Fibroblast of lung (primary cell): ENCODE results near the gene PXDC1.

ENCODE experiments used
- EZH2 ChIP-seq: IDR thresholded peaks from 2 replicates; pipeline ENCODE4 v1.5.1; 2012; ENCODE audit warnings: low read length, control low read depth, mild to moderate bottlenecking; ENCODE audit errors: missing control alignments
- TF ChIP-seq, protein P1 (sequence below), 2 donors: IDR thresholded peaks in 1 of 2; conservative IDR thresholded peaks in 1 of 2; 1 replicate in 1 of 2; 2 replicates in 1 of 2; pipeline ENCODE4 v1.5.1; 2011 to 2012; ENCODE audit warnings: low read length in 2 of 2, control low read depth in 1 of 2, inconsistent platforms in 1 of 2, low read depth in 1 of 2, mild to moderate bottlenecking in 1 of 2

GRCh38 chr6:3744211-3744900 is 7.2 kb downstream of the PXDC1 start:
- TF ChIP-seq, protein P1, sequence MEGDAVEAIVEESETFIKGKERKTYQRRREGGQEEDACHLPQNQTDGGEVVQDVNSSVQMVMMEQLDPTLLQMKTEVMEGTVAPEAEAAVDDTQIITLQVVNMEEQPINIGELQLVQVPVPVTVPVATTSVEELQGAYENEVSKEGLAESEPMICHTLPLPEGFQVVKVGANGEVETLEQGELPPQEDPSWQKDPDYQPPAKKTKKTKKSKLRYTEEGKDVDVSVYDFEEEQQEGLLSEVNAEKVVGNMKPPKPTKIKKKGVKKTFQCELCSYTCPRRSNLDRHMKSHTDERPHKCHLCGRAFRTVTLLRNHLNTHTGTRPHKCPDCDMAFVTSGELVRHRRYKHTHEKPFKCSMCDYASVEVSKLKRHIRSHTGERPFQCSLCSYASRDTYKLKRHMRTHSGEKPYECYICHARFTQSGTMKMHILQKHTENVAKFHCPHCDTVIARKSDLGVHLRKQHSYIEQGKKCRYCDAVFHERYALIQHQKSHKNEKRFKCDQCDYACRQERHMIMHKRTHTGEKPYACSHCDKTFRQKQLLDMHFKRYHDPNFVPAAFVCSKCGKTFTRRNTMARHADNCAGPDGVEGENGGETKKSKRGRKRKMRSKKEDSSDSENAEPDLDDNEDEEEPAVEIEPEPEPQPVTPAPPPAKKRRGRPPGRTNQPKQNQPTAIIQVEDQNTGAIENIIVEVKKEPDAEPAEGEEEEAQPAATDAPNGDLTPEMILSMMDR (conservative IDR thresholded peaks at IDR 0.05 in 1 of 2, IDR thresholded peaks at IDR 0.05 in 1 of 2; ENCODE audit: low read depth in 1 of 2, low read length in 2 of 2), result no peak
- TF ChIP-seq EZH2, result no peak
